Hypothalamus (tissue), 51 donors: ENCODE measurements around the gene LKAAEAR1.

Experiments
- DNase-seq, 51 donors: peaks; one replicate each; lab custom pipeline; 2025; lab: John Stamatoyannopoulos, UW

Gene LKAAEAR1

DNA sequence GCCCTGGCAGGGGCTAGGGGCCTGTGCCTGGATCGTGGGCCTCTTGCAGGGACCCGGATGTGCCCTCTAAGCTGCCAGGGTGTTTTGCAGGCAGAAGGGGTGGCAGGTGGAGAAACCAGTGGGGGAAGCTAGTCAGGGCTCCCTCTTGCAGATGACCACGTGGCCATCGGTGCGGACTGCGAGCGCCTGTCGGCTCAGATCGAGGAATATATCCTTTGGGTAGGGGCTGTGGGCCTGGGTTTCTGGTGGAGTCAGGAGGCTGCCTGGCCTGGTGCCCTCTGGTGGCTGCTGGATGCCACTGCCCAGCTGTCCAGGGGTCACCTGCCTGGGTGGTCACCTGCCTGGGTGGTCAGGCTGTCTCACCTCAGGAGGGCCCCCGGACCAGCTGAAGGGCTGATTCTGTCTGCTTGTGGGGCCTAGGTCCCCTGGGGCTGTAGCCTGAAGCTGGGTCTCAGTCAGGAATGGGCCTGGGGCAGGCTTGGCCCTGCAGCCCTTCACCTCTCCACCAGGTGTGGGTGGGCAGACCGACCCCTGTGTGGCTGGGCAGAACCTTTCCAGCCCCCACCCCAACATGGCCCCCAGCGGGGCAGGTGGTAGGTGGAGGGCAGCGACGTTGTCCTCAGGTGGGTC, 14.5 kb downstream of the LKAAEAR1 start:
- DNase-seq, result peak in 2 of 51 donors; percentile 15 to 41

DNA sequence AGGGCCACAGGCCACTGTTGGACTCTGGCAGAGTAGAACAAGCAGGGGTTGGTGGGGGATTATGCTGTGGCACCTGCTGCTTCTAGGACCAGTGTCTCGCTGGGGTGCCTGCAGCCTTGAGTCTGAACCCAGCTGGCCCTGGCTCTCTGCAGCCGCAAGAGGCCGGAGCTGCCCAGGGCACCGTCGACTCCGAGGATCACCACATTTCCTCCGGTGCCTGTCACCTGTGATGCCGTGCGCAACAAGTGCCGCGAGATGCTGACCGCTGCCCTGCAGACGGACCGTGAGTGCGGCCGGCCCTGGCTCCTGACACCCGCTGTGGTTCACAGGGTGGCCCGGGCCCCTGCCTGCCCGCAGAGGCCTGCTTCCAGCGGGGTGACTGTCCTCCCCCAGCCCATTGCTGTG, 15.0 kb downstream of the LKAAEAR1 start:
- no peak for DNase-seq

DNA sequence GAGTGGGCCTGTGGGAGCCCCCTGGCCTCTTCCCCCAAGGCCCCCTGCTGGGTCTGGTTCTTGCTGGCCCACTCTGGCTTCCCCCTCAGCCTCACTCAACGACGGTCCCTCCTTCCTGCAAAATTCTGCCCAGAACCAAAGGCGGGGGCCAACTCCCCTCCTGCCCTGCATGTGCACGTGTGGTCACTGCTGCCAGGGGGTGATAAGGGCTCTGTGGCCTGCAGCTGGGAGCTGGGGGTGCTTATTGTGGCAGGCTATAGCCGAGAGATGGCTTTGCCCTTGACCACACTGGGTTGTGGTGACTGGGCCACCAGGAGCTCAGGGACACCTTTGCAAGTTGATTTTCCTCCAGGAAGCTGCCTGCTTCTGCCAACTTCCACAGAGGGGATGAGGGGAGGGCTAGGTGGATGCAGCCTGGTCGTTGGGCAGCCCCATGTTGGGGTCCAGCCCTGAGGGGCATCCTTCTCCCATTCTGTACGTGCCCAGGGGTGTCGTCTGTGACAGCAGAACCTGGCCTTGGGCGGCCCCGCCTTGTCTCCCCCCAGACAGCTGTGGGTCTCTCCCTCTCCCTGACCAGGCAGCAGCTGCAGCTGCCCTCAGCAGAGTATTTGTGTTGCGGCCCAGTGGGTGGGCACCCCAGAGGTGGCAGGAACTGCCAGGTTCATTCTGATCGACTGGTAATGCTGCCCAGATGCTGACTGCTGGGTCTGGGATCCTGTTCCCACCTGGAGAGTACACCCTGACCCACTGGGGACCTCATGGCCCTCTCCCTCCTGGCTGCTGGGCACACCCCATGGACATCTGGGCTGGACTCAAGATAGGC, 15.6 kb downstream of the LKAAEAR1 start:
- DNase-seq, result no peak

DNA sequence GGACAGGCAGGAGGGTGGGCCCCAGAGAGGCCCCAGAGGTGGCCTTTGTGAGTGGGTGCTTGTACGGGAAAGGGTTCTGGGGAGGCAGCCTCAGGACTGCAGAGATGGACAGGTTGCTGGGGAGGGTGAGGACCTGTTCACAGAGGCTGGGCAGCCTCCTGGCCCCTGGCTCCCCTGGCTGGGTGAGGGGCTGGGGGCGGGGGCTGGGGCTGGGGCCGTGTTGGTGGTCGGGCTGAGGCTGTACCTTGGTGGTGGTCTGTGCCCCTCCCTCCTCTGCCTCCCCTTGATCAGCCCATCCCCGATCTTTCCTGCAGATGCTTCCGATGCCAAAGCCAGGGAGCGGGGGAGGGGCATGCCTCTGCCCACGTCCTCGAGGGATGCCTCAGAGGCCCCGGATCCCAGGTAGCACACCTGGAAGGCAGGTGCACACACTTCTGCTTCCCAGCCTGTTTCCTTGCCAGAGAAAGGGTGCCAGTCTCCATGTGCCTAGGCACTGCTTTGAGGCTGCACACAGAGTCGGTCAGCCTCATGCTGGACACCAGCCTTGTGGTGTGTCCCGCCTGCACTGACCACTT, 16.4 kb downstream of the LKAAEAR1 start:
- DNase-seq, result no peak

DNA sequence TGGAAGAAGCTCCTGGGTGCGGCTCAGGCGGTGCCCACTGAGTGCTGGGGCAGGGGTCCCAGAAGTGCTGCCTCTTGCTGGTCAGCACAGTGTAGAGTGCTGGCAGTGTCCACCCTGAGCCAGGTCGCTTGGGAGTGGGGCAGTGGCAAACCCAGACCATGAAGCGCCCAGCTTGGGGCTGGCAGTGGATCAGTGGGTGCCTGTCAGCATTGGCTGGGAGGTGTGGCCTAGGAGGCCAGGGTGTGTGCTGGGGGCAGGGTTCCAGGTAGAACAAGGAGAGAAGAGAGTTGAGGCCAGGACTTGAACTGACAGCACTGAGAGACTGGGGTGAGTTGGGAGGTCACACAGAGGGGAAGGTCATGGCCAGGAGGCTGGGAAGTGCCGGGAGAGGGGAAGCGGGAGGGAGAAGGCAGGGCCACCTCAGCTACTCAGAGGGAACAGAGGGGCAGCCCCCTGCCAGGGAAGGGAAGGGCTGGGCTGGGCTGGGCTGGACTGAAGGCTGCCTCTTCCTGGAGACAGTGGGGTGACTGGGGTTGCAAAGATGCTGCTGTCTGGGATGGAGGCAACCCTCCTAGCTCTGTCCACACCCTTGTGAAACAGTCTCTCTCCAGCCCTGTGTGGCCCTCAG, 17.1 kb downstream of the LKAAEAR1 start:
- no peak for DNase-seq

DNA sequence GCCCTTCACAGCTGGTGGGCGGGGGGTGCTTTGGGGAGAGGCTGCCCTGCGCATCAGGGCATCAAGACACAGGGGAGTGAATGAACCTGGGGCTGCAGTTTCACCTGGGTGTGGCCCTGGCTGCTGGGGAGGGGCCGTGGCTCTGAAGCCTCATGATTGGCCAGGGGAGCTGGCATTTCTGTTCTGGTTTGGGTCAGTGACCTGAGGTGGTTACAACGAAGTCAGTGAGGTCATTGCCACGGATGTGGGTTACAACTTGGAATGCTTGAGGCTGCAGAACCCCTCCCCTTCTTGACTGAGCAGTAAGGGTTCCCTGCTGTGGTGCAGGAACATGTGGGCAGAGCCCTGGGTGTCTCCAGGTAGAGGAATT, 18.2 kb downstream of the LKAAEAR1 start:
- no peak for DNase-seq

DNA sequence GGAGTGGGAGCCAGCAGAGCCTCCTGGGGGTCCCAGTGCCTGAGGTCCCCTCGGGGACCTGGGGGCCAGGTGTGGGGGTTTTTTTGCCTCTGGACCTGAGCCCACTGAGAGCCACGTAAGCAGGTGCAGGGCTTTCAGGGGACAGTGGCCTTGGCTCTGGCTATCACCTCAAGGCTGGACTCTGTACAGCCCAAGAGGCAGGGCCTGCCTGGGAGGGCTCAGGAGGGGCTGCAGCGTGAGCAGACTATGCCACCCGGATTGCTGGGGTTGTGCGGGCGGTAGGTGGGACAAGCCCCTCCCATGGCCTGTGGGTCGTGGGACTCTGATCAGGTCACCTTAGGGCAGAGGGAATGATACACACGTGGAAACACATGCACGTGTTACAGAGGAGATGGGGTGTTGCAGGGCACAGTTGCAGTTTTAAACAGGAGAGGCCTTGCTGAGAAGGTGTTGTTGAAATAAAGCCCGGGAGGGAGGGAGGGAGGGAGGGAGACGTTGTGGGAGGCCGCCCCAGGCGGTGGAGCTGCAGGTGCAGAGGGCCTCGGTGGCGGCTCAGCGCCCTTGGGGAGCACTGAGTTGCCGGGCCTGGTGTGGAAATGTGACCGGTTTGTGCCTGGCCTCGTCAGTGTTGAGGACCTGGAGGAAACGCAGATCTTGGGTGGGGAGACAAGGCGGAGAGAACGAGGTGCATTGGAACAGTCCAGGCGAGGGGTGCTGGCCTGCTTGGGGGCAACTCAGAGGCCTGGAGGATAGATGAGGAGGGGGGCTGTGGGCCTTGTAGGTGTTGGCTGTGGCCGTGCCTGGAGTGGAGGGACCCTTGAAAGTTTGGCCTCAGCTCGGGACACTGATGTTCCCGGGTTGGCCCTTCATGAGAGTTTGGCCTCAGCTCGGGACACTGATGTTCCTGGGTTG, 18.9 kb downstream of the LKAAEAR1 start:
- no peak for DNase-seq

DNA sequence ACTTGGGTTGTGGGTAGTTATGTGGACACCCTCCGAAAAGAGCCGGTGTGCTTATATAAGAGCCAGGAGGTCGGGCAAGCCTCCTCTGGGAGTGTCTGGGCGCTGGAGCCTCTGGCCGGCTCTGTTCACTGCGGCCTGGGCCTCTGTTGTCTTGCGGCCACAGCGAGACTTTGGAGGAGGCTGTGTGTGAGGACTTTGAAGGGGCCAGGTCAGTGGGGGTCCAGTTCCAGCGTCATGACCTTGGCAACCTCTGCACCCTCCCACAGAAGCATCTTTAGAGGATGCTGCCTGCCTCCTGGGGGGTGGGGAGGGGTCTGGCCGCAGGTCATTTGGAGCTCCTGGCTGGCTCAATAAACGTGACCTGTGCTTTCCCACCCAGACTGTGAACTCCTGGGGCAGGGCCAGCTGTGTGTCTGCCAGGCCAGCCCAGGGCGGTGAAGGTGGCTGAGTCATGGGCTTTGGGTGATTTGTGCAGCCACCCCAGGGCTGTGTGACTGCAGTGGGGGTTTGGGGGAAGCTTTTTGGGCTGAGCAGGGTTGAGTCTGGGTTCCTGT, 20.0 kb downstream of the LKAAEAR1 start:
- DNase-seq, result no peak

DNA sequence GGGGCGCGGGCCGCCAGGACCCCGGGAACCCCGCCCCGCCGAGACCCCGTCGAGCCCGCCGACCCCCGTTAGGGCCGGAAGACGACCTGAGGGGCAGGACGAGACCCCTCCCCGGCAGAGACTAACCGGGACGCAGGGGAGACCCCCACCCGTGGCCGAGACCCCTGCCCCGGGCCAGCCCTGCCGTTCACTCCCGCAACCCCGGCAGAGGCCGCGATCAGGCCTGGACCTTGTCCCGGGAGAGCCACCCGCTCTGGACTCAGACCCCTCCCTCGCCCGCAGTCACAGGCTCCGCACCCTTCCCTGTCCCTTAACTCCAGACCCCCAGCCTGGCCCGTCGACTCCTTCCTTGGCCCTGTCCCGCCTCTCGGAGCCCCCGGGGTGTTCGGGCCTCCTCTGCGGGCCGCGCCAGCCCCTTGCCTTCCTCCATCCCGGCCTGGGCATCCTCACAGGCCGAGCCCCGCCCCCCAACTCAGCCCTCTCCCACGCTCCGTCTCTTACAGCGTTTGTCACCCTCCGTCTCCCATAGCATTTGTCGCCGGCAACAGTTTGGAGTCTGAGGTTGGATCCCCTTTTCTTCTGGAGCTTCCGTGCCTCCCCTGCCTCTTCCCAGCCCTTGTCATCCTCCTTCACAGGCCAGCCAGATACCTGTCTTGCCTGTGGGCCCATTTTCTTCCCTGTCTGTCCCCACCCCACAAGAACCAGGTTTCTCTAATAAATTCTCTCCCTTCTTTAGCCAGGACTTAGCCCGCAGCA, 20.6 kb downstream of the LKAAEAR1 start:
- peak in 6 of 51 donors; percentile 23 to 66 (median 44) for DNase-seq

DNA sequence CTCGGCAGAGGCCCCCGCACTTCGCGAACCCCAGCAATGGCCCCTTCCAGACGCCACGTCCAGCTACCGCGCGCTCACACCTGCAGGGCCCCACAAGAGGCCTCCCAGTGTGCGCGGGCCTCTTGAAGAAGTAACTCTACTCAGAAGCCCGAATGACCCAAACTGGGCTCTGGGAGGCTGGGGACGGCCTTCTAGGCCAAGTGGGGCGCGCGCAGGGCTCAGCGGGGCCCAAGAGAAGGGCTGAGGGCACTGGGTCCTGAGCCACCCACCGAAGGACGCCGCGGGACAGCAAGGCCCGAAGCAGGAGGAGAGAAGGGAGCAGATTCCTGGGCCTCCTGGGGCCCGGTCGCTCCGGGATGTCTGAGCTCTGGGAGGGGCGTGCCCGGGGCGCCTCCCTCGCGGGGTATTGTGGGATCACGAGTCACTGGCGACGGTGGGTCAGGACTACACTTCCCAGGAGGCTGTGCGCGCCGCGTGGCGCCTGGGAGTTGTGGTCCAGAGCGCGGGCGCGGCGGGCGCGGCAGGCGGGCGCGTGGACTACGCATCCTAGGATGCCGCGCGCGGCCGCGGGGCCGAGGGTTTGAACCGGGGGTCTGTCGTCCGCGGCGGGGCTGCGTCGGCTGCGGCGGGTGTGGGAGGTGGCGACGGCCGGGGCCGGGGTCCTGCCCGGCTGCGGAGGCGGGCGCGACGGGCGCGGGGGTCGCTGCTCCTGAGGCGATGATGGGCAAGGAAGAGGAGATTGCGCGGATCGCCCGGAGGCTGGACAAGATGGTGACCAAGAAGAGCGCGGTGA, 21.4 kb downstream of the LKAAEAR1 start, which contains the start of gene TCEA2:
Gene TCEA2, plus strand, starts transcription at position 603 of the 793 bp plus-strand sequence. Its CDS starts 115 bp downstream, at position 718.
- DNase-seq, result peak; percentile 77 to 99 (median 96)

DNA sequence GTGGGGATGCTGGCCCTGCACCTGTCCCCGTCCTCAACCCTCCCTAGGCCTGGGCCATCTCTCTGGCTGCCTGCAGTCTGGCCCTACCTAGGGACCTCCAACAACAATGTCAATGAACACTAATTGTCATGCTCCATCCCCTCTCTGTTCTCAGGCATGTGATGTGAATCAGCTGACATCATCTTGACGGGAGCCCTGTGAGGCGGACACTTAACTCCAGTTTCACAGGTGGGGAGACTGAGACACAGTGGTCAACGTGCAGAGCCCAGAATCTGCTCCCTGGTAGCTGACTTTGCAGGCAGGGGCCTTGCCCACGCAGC, 22.0 kb downstream of the LKAAEAR1 start:
- peak in 3 of 51 donors; percentile 38 to 56 (median 50) for DNase-seq

DNA sequence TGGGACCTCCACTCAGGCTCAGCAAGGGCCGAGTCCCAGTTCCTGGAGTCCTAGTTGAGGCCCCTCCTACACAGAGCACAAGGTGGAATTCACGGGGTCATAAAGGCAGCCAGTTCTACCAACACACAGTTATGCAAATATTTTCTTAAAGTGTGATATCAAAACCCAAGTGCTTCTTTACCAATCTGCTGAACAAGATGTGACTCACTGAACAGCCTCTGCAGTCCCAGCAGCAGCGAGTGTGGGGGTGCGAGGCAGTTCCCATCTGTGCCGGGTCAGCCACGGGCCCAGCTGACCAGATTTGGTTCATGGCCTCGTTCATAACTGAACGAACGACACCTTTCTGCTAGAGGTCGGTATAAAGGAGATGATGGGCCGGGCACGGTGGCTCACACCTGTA, 25.7 kb downstream of the LKAAEAR1 start:
- no peak for DNase-seq

DNA sequence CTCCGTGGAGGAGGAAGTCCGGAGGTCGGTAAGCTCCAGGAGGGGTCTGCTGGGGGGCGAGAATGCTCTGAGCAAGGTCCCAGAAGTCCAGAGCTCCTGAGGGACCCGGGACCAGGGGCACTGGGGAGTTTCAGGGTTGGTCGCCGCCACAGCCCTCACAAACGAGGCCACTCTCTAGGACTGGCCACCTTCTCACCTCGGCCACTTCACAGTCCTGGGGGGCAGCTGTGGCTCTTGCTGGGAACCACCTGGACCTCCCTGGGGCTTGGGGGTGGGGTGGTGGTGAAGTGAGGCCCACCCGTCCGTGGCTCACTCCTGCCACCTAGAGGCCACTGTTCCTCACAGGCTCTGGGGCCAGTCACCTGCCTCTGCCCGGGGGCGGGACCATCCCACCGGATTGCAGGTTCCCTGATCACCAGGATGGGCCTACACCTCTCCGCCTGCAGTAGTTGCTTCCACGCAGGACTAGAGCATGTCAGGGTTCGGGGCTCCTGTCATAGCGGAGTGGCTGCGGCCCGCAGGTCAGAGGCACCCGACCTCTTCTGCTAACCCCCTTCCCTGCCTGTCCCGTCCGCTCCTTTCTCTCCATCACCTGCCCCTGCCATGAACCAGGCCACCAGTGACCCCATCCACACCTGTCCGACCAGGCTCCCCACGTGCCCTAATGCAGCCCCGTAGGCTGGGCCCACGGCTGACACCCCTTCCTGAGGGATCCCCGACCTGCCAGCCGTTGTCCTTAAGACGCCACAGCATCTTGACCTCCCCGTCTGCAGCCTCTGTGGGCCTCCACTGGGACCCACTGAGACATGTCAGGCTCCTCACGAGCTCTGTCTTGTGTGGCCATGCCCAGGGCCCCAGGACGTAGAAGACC, 26.3 kb downstream of the LKAAEAR1 start:
- DNase-seq, result peak in 33 of 51 donors; percentile 3 to 66 (median 21)

DNA sequence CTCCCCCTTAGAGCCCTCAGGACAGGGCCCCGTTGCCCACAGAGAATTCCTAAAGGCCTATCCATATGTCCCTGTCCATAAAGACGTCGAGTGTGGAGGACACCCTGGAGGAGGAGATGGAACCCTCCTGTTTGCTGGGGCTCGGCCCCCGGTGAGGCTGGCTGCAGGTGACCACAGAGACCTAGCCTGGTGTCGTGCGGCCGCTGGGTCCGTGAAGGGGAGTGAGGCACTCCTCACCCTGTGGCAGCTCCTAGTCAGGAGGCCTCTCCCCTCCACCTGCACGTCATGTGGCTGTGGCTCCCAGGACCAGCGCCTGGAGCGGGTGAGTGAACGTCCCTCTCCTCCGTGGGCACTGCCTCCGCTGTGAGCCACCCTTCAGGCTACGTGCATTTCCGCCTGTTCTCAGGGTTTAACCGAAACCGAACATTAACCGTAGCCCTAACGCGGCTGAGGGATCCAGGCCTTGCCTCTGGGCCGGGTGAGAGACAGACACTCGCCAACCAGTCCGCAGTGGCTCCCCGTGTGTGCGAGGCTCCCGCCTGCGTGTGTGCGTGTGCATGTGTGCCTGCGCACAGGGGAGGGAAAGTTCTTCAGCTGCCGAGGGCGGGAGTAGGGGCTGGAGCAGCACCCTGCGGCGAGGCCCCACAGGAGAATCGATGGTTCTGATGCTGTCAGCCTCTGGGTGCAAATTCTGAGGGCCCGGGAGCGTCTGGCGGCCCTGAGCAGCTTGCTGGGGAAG, 27.1 kb downstream of the LKAAEAR1 start:
- no peak for DNase-seq

DNA sequence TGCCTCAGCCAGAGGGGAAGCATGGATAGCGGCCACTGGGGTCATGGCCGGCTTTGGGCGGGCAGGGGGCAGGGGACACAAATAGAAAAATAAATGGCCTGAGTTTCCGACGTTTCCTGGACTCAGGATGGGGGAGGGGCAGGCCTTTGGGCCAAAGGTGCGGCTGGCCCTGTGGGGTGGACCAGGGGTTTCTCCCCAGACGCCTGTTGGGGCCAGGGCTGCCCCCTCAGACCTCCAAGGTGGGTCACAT, 27.6 kb downstream of the LKAAEAR1 start:
- no peak for DNase-seq

DNA sequence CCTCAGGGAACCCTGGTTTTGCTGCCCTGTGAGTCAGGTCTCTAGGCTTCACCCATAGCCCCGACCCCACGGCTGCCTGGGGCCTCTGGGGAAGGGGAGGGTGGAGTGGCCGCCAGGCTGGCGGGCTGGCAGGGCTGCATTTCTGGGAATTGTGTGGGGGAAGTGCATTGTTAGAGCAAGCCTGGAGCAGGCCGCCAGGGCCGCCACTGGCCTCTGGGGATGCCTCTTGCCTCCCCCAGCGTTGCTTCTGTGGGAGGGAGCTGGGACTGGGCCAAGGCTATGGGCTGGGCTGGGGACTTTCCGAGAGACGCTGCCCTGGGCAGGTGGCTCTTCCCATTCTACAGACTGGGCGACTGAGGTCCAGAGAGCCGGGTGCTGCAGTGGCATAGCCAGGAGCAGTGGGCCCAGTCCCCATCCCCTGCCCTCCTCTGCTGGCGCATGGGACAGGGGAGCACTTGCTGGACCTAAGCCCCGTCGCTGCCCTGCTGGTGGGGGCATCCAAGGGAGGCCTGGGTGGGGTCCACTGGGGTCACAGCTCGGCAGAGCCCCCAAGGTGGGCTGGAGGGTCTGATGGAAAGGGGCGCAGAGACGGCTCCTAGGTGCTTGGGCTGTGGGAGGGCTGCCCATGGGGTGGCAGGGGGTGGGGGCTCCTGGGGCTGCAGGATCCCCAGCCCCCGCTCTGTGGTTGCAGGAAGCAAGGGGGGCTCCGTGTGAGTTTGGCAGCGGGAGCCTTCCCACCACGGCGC, 28.1 kb downstream of the LKAAEAR1 start:
- no peak for DNase-seq
